HCEC 1CT (cell line): Measurements from ENCODE around the gene PTPRD.

Experiments
- DNase-seq: peaks from one replicate; pipeline ENCODE4 v3.0.0-alpha.2; 2017

PTPRD gene

DNA sequence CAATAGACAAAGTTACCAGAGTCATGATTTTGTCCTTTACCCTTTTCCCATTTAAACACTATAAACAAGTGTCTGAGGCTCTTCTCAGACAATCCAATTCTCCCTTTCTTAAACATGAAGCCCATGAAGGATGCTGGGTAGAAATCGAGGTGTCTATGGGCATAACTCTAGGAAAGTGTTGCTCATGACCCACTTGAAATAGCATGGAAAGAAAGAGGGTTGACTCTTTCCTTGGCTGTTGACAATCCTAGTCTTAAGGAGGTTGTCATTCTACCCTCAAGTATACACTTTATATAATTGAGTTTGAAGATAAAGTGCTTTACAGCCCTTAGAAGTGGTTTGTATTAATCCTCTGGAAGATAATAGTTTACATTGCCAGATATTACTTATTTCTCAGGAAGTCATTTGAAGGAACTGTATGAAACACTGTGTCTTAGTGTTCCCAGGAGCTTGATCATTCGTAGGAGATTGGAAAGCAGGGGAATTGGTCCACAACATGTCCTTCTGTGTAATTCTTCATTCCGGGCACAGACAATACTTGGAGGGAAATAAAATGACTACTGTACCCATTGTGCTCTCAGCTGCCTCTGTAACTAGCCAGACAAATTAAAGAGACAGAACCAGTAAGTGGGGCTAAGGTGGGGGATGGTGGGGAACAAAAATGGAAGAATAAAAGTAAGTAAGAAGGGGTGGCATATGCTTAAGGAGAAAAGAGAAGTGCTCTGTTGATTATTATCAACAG, 1734.9 kb downstream of the PTPRD start:
- DNase-seq: no peak

DNA sequence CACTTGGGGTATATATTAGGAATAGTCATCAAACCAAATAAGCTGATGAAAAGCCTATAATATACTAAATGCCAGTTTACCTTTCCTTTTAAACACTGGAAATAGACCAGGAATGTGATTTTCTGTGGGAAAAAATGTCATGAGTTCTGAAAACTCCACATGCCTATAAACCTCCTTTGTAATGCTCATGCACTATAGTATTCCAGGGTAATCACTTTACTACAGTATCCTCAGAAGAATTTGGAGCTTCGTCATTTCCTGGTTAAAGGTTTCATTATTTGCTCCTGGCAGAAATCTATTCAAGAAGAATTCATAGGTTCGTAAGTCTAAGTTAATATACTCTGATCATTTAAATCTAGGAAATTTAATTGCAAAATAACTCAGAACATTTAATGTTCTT, 1736.5 kb downstream of the PTPRD start:
- no peak for DNase-seq

DNA sequence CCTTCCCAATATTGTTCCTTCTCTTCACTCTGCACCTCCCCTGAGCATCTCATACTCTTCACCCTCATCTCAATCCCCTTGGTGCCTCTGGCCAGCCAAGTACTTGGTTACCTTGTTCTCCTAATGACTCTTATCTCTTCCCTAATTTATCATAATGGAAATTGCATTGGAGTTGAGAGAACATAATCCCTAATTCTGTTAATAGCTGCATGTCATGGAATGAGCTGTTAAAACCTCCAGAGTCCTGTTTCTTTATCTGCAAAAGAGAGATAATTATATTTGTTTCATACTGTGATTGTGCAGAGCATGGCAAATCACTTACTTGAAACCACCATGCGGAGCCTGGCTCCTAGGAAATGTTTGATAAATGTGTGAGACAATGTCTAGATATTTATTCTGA, 1738.3 kb downstream of the PTPRD start:
- no peak for DNase-seq

DNA sequence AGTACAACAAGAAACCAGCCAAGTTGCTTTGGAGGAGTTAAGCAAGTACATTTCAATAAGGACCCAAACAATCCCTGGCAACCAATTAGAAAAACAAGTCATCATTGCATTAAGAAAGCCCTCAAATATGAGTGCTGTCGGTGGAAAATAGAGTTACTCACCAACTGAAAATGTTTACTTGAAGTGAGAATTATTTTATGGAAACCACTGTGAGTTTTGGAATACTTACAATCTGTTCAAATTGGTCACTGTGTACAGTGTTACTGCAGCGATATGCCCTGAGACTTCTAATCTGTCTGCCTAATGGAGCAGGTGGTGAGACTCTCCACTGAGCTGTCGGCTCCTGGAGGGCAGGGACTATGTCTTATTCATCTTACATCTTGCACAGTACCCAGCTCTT, 1740.0 kb downstream of the PTPRD start:
- DNase-seq: no peak

DNA sequence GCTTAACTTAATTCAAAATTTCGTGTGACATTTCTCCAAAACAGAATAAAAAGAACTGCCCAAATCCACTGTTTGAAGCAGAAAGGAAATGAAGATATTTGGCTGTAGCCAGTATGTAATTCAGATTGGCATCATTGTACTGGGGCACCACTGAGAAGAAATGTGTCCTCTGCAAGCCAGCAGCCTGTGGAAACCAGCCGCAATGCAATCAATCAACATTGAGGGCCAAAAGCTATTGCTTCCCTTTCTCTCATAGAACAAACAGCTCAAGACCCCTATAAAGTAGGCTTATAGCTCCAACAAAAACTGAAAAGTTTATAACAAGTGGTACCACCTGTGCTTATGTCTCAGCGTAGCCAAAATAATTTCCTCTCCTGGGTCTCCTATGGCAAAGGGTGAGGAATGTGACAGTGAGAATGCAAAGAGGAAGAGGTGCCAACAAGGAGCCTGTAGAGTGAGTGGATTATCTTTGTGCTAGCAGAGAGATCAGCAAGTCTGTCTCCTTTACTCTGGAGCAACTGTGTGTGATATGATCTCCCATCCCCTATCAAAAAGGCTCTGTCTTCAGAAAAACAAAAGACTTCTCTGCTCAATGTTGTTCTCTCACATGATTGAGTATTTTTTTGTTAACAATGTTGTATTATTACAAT, 1740.9 kb downstream of the PTPRD start:
- no peak for DNase-seq

DNA sequence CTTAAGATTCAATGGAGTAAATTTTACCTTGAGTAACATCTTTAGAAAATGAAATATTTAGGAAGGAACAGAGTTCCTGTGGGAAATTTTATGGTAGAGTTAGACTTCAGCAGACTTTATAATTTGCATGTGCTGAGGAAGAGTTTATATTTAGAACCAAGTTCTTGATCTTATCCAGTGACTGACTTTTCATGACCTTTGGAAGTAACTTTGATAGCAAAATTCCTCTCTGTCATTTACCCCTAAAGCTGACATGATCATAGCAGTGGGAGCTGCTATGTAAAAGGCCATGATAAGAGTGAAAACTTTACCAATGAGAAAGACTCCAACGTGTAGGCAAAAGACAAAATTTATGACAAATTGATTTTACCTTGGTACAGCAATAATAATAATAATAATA, 1741.4 kb downstream of the PTPRD start:
- DNase-seq: no peak

DNA sequence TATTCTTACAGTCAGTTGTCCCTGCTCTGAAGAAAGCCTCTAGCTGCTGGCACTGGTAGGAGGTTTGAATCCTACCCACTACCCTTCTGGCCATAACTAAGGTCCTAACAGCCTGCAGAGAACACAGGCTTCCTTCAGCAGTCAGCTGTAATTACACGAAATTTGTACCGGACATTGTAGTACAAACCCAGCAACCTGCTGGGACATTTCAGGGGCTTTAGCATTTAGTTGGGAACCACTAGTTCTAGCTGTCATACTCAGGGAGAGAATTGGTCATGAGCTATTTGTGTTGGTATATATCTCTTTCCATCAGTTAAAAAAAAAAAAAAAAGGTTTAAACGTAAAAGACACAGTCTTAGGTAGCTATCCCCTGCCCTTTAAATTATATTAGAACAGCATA, 1743.0 kb downstream of the PTPRD start:
- DNase-seq: no peak

DNA sequence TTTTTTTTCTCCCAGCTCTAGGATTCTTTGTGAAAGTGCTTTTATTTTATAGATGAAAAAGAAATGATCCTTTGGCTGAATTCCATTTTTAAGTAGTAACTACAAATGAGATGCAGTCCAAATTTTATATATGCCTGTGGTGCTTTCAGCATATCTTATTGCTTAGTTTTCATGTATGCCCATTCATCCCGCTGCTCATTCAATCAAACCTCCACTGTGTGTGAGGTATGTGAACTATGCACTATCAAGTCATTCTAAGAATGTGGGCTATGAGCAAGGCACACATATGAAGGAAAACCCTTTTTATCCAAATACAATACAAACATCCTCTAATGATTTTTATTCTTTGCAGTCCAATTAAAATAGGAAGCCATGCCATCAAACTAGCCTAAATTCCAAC, 1744.2 kb downstream of the PTPRD start:
- DNase-seq: no peak

DNA sequence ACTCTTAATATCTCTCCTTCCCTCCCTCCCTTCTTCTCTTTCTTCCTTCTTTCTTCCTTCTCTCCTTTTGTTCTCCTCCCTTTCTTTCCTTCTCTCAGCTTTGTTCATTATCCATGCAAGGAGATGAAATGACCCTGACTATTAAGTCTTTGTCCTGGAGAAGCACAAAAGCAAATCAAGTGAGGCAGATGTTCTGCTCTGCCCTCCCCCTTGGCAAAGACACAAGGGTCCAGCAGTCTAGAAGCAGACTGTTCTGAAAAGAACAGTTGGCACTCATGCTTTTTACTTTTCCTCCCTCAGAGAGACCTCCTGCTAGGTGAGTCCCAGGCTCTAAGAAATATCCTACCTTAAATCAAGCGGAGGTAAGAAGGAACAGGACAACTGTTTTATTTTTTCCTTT, 1745.7 kb downstream of the PTPRD start:
- DNase-seq: no peak

DNA sequence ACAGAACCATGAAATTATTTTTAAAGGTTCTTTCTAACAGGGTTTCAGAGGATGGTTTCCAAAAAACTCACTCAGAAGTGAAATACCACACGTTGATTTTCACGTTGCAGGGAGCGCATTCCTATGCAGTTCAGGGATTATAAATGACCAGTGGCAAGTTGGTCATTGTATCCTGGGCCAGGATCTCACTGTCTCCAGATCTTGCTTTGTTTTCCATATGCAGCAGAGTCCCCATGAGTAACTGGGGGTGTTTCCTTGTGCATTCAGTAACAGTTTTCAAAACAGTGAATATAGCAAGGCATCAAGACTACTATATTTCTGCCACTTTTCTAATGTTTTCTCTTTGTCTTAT, 1748.3 kb downstream of the PTPRD start:
- no peak for DNase-seq

DNA sequence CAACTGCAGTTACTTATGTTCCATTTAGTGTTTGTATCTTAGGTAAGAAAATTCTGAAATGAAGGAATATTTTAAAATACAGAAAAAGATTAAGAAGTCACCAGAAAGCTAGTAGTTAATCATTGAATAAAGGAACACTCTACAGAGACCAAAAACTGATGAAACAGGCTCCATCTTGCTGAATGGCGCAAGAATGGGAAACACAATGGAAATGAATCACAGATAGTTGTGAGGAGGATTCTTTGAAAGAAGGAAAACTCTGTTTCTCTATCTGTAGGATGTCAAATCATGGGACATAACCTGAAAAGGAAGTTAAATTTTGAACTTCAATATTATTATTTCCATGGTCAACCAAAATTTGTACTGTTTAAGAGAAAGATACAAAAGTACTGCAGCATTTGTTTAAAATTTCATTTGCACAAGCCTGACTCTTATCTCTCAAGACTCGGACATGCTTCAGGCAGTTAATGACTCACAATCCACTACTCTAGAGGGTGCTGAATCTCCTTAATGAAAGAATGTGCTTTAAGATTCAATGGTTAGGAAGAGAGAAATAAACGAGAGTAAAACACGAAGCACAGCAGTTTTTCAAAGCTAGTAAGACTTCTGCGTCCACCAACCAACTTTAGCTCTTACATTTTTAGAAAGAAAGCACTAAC, 1748.8 kb downstream of the PTPRD start:
- no peak for DNase-seq

DNA sequence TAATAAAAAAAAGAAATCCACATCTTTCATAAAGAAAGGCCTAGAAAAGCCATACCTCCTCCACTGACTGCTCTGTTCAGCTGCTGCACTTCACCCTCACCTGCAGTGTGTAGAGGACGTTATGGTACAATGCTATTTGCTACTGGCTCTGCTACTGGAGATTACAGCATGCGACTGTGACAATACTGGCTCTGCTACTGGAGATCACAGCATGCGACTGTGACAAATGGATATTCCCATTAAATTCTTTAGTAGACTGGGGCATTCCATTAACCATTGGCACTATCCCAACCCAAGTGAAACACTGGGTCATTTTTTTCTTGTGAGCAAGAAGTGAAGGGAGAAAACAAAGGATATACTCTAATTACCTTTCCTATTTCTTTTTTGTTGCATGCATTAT, 1749.7 kb downstream of the PTPRD start:
- no peak for DNase-seq

DNA sequence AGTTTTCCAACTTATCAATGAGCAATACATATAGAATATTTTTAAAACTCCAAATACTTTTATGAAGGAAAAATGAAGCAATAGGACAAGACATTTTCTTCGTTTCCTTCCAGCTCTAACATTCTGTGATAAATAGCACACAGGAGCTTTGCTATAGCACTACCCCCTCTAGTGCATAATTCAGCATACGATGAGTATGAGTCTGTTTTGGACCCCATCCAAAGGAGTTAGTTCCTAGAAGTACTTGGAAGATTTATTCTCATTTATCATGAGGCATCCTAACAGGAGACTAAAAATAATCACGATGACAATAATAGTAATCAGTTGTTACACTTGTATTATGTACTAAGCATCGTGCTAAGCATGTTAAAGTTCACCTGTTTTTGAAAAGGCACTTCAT, 1751.9 kb downstream of the PTPRD start:
- no peak for DNase-seq

DNA sequence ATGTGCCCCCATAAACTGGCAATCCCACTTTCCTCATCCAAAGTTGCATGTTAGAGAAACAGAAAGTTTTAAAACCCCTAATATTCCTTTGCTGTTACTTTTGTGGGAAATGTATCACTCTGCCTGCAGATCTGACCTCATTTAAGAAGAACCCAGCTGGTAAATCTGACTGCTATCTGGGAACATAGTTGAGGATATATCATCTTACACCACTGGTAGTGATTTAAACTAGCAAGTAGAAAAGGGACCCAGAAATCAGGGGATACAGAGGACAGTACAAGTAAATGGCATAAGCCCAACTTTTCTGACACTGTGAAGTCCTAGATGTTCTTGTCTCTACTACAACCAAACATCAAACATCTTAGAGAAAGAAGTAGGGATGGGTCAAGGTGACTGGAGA, 1752.7 kb downstream of the PTPRD start:
- no peak for DNase-seq

DNA sequence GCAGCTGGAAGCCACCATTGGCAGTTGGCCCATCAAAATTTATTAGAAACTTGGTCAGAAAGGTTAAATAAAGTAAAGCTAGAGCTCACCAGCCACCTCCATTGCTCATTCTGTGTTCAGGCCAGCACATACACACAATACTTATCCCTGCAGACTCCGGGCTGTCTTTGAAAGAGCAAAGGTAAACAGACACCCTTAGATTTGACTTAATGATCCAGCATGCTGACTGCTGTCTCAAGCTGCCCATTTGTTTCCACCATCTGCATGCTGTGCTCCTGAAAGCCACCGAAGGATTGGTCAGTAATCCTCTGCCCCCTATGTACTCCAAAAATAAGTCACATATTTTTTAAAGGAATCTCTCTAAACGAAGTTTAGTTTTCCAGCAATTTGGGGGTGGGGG, 1753.4 kb downstream of the PTPRD start:
- DNase-seq: no peak

DNA sequence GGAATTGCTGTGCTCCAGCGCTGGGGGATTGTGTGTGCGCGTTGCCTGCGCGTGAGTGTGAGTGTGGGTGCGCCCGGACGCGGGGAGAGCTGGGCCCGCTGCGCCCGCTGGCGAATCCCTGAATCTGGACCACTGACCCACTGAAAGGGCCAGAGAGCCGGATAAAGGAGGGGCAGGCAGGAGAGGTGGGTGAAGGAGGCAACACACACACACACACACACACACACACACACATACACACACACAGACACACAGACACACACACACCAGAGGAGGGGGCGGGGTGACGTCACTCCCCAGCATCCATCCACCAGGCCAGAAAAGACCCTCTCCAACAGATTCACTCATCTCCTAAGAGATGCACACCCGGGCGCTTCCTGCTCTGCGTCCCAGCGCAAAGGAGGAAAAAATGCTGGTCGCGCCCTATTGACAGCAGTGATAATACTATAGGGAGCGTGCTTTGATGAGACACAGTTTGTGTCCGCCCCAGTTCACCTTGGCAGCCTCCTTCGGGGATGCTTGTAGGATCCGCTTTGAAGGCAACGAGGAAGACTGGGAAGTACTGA, 1754.1 kb downstream of the PTPRD start:
- no peak for DNase-seq

DNA sequence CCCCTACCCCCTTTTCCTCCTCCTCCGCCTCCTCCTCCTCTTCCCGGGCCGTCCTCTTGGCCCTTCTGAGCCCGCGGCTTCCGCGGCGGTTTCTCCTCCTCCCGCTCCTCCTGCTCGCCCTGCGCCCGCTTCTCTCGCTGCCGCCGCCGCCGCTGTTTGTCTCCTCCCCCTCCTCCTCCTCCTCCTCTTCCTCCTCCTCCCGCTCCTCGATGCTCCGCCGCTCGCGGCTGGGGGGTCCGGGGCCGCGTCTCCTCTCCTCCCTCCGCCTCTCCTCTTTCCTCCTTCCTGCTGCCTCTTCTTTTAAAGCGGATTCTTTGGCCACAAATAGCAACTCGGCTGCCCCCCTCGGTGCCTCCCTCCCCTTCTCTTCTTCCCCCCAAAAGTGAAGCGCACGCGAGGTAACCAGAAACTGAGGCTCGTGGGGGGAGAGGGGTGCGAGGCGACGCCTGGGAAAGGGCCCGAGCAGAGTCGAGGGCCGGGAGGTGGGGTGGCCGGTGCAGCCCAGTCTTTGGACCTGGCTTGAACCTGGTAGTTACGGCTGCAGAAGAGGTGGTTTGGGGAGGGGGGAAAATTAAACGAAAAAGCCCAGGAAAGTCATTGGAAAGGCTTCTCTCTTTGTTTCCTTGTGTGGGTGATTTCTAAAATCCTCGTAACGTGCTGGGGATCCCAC, 1754.7 kb downstream of the PTPRD start:
- no peak for DNase-seq

DNA sequence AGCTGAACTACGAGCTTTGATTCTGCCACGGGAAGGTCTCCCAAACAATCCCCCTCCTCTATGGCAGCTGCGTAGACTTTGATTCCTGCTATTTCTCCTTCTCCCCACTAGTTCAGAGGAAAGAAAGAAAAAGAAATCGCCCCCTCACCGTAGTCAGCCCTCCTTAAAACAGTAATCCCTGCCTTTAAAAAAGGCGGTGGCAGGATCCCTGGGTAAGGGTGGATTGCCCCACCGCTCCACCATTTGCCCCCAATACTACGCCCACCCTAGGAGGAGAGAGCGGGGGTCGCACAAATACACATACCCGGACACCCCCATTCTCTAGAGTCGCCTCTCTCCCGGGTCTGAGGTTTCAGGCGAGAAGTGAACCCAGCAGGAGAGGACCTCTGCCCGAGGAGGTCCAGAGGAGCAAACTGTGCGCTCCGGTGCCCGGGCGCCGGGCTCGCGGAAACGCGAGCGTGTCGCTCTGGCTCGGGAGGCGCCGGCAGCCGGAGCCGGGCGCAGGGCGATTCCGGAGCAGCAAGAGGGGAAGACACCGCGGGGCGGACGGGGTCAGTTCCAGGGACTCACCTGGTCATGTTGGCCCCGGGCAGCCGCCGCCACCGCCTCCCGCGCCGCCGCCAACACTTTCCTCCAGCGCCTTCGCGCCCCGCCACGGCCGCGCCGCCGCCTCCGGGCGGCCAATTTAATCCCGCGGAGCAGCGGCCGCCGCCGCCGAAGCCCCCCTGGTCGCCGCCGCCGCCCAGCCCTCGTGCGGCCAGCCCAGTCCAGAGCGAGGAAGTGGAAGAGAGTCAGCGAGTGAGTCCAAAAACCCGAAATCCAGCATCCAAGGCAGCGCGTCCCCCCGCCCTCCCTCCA, 1755.5 kb downstream of the PTPRD start:
- DNase-seq: no peak

DNA sequence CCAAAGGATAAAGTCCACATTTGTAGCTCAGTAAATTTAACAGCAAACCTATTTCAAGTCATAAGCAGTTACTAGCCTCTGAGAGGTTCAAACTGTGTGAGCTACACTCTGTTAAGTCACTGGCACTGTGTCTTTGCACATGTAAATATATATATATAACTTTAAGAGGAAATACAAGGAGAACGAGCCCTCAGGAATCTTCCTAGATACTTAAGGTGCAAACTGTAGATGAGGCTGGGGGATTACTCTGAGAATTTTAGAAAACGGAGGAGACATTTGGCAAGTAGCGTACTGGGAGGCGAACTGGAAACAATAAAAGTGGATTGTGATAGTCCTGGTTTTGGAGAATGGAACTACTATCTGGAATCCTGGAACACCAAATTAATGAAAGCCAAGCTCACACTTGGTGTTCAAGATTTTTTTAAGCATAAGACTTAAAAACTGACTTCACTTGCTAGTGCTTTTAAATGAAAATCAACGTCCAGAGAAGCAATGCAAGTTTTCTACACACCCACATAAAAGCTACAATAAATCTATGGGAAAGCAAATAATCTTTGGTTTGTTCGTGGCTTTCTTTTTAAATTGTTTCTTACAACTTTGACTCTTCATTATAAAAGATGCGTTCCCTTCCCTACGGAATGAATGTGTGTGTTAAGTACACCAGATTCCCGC, 1756.3 kb downstream of the PTPRD start:
- DNase-seq: no peak

DNA sequence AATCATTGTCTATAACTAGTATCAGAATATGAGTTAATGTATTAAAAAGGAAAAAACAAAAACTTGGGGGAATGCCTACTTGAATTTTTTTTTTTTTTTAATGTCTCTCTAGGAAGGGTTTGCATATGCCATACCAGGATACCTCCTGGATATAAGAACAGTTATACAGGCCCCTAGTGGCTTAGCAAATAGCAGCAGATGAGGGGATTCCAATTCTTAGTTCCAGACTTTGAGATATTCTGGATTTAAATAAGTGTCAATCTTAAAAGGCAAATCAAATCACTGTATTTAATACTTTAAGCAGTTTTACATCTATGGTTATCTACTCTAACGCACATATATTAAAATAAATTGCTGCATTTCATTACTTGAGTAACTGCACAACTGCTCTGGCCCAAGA, 1757.8 kb downstream of the PTPRD start:
- no peak for DNase-seq

DNA sequence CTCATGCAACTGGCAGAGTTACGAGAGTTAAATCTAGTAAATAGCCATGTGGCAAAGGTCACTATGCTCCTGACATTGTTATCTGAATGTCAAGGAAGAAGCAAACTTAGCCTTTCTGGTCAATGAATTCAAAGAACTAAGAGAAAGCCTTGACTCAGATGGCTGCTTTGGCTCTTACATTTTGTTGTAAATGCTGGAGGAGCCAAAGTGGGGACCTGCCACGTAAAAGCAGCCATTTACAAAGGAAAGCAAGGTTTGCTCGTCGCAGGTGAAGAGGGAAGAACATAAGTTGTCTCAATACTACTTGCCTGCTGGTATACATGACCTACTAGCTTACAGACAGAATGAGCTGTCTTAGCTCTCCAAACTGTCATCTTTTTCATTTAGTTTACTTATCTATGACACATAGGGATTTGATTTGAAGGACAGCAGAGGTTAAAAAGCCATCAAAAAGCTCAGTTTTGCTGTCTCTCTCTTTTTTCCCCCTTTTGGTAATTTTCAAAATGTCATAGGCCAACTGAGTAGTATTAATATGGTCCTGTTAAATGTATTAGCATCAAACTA, 1760.4 kb downstream of the PTPRD start:
- DNase-seq: no peak

DNA sequence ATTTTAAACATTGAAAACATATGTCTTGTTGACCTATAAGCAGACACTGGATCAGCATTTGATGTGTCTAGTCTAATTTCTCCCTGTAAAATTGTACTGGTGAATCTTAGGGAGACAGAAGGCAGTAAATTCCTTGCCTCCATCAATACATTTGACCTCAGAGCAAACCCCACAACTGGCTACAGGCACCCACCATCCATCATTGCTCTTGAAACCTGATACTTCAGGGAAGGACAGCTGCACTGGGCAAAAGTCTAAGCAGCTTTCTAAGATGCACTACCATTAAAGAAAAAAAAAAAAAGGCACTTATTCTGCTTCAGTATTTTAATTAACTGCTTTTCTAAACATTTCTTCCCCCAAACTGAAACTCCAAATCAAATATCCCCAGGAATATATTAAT, 1761.9 kb downstream of the PTPRD start:
- no peak for DNase-seq
